T-helper 1 cell treated with Interleukin-12 subunit alpha and Interleukin-12 subunit beta and Interleukin-4 antibody, amounts not matched to agents 30 μg/mL and 1 μg/mL, for 36 hours (primary cell): ENCODE data around the gene CD22.
"Not testable (repeated sequence)": the region's sequence is repeated elsewhere in the genome, so short reads cannot be mapped to it uniquely, and the experiment has no call there.

Source experiments
- H3K27ac Mint-ChIP-seq: one replicate; pipeline ENCODE4 v1.8.0; 2021; ENCODE audit warnings: mild to moderate bottlenecking, mixed read lengths
- H3K27me3 Mint-ChIP-seq: one replicate; pipeline ENCODE4 v1.8.0; 2021; ENCODE audit warnings: low read depth, mixed read lengths
- H3K36me3 Mint-ChIP-seq: one replicate; pipeline ENCODE4 v1.8.0; 2021; ENCODE audit warnings: low read depth, mixed read lengths
- H3K4me1 Mint-ChIP-seq: one replicate; pipeline ENCODE4 v1.8.0; 2021; ENCODE audit warnings: low read depth, mixed read lengths
- H3K4me3 Mint-ChIP-seq: one replicate; pipeline ENCODE4 v1.8.0; 2021; ENCODE audit warnings: mild to moderate bottlenecking, moderate library complexity, mixed read lengths
- H3K9me3 Mint-ChIP-seq: one replicate; pipeline ENCODE4 v1.8.0; 2021; ENCODE audit warnings: mixed read lengths

The CD22 gene

DNA sequence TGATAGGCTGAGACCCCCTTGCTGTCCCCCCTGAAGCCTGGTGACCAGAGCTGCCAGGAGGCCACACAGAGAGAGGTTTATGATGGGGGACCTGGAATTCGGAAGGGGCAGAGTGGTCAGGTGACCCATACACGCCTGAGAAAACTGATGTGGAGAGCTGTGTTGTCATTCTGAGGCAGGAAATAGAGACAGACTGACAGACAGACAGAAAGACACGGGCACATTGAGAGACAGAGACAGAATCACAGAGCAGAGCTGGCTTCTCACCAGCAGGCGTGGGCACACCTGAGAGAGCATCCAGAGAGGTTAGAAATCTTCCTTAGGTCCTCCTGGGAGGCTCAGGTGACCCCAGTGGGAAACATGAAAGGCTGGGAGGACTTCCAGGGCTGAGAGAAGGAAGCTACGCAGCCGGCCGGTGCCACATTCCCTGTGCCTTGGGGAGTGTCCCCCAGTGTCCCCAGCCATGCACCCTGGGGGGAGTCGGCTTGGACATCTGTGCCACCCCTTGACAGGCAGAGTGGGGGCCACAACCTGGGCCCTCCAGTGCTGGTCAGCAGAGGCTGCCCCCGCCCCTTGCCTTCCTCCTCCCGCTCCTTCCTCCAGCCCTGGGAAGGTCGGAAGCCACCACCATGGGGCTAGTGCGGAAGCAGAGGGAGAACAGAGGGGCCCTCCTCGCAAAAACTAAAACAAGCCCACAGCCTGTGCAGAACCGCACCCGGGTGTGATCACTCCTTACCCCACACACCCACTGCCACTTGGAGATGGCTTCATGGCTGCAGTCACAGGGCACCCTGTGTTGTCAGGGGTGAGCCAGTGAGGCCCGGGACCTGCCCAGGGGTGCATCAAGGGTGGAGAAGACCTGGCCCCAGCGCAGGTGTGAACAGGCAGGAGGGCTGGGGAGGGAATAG lies 20.9 kb downstream of the CD22 start:
- Mint-ChIP-seq H3K4me3 (no peak overlapping the region), H3K27me3 (peaks cover 4% of the 10 kb centered on the region), H3K36me3 (no peaks in the 10 kb centered on the region), H3K27ac (no peak overlapping the region), H3K4me1 (peaks cover 39% of the 10 kb centered on the region), H3K9me3 (no peaks in the 10 kb centered on the region)

DNA sequence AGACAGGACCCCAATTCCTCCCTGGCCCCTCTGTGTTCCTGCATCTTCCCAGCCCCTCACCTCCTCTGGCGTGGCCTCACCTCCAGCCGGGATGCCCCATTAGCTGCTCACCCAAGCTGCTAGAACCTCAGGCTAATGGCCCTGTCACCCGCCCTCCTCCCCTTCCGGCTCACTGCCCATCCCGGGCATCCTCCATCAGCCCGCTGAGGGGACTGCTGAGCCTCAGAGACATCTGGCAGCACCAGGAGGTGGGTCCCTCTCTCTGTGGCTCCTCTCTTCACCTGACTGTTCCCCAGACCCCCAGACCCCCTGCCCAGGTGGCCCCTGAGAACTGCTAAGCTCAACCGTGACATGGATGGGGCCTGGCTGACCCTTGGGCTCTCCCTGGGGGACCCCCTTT lies 21.6 kb downstream of the CD22 start:
- H3K4me3 Mint-ChIP-seq: no peak overlapping the region
- H3K4me1 Mint-ChIP-seq: peaks cover 38% of the 10 kb centered on the region
- H3K27ac Mint-ChIP-seq: no peak overlapping the region
- H3K36me3 Mint-ChIP-seq: no peaks in the 10 kb centered on the region
- no peaks in the 10 kb centered on the region for H3K9me3 Mint-ChIP-seq
- peaks cover 3% of the 10 kb centered on the region for H3K27me3 Mint-ChIP-seq

GRCh38 chr19:35351411-35352176 lies 22.6 kb downstream of the CD22 start:
- Mint-ChIP-seq H3K4me1 (peaks cover 30% of the 10 kb centered on the region), H3K27me3 (peaks cover 6% of the 10 kb centered on the region), H3K9me3 (no peaks in the 10 kb centered on the region), H3K36me3 (no peaks in the 10 kb centered on the region), H3K27ac (no peak overlapping the region), H3K4me3 (no peak overlapping the region)

GRCh38 chr19:35352177-35352447 lies 23.1 kb downstream of the CD22 start:
- H3K4me1 Mint-ChIP-seq: peaks cover 25% of the 10 kb centered on the region
- H3K9me3 Mint-ChIP-seq: no peaks in the 10 kb centered on the region
- no peak overlapping the region for H3K27ac Mint-ChIP-seq
- no peak overlapping the region for H3K4me3 Mint-ChIP-seq
- no peaks in the 10 kb centered on the region for H3K36me3 Mint-ChIP-seq
- peaks cover 6% of the 10 kb centered on the region for H3K27me3 Mint-ChIP-seq

- Mint-ChIP-seq H3K27me3 (peaks cover 6% of the 10 kb centered on the region), H3K27ac (no peak overlapping the region), H3K4me1 (peaks cover 21% of the 10 kb centered on the region), H3K36me3 (no peaks in the 10 kb centered on the region), H3K4me3 (no peak overlapping the region), H3K9me3 (no peaks in the 10 kb centered on the region)
These were observed 23.7 kb downstream of the CD22 start for GRCh38 chr19:35352448-35353304.

- peaks cover 22% of the 10 kb centered on the region for H3K4me1 Mint-ChIP-seq
- H3K9me3 Mint-ChIP-seq: no peaks in the 10 kb centered on the region
- peaks cover 6% of the 10 kb centered on the region for H3K27me3 Mint-ChIP-seq
- no peak overlapping the region for H3K4me3 Mint-ChIP-seq
- H3K27ac Mint-ChIP-seq: no peak overlapping the region
- no peaks in the 10 kb centered on the region for H3K36me3 Mint-ChIP-seq
These were observed 24.6 kb downstream of the CD22 start for GRCh38 chr19:35353635-35354034.

- Mint-ChIP-seq H3K4me3 (no peak overlapping the region), H3K4me1 (peaks cover 15% of the 10 kb centered on the region), H3K27me3 (peaks cover 6% of the 10 kb centered on the region), H3K27ac (no peak overlapping the region), H3K9me3 (no peaks in the 10 kb centered on the region), H3K36me3 (no peaks in the 10 kb centered on the region)
These were observed 25.9 kb downstream of the CD22 start for GRCh38 chr19:35354898-35355297.

DNA sequence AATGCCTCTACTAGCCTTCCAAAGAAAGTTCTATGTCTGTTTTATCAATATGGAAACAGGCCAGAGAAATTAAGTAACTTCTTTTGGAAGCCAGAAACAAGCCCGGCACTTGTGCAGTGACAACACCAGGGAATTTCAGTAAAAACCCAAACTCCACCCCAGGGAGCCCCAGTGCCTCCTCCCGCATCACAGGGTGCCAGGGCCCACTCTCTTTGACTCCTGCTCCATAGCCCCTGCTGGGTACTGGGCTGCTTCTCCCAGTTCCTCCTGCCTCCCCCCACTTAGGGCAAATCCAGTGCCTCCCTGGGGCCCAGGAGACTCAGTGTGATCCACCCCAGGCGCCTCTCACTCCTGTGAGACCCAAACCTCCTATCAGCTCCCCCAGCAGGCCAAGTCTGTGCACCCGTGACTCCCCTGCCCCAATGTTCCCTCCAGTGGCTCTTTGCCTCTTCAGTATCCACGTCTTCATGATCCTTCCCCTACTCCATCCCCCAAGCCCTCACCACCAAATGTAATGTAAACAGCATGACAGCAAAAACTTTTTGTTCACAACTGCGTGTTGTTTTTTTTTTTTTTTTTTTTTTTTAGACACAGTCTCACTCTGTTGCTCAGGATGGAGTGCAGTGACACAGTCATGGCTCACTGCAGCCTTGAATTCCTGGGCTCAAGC lies 26.9 kb downstream of the CD22 start:
- Mint-ChIP-seq H3K4me1 (peaks cover 15% of the 10 kb centered on the region), H3K36me3 (no peaks in the 10 kb centered on the region), H3K27ac (no peak overlapping the region), H3K27me3 (peaks cover 6% of the 10 kb centered on the region), H3K4me3 (no peak overlapping the region), H3K9me3 (no peaks in the 10 kb centered on the region)

DNA sequence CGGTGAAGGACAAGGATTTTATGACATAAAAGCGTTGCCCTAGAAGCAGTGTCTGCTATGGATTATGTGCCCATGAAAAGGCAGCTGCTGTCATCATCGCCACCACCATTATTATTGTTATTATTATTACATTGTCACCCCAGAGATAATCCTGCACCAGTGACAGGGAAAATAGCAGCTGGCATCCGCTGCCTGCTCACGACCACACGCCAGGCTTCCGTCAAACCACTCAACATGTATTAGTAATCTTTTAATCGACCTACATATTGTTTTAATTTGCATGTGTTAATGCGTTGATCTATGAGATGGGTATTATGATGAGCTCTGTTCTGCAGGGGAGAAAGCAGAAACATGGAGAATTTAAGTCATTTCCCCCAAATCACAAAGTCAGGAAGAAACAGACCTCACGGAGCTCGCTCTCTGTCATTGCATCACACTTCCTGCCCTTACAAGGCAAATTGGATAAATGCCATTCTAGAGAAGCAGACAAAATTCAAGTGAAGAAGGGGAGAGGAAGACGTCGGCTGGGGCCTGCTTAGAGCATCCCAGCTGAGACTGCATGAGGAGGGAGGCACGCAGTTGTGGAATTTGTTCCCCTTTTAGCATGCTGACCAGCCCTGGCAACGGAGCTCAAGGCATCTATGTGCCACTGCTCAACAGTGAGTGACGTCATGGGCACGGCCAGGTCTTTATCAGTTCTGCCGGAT lies 29.0 kb downstream of the CD22 start, which contains the start of gene FFAR3:
Gene FFAR3 (plus strand): TSS at position 594 of the 707 bp plus-strand sequence. CDS start 431 bp downstream, outside the sequence.
- no peaks in the 10 kb centered on the region for H3K9me3 Mint-ChIP-seq
- peaks cover 16% of the 10 kb centered on the region for H3K27me3 Mint-ChIP-seq
- peaks cover 11% of the 10 kb centered on the region for H3K4me1 Mint-ChIP-seq
- no peak within 1 kb of the TSS for H3K27ac Mint-ChIP-seq
- no peaks in the 10 kb centered on the region for H3K36me3 Mint-ChIP-seq
- peak within 1 kb of the TSS; percentile 11 for H3K4me3 Mint-ChIP-seq

- H3K27ac Mint-ChIP-seq, H3K9me3 Mint-ChIP-seq, H3K36me3 Mint-ChIP-seq, H3K4me3 Mint-ChIP-seq: not testable (repeated sequence)
- Mint-ChIP-seq H3K27me3 (peaks cover 16% of the 10 kb centered on the region), H3K4me1 (peaks cover 11% of the 10 kb centered on the region)
These were observed 29.8 kb downstream of the CD22 start for GRCh38 chr19:35358834-35359233.

DNA sequence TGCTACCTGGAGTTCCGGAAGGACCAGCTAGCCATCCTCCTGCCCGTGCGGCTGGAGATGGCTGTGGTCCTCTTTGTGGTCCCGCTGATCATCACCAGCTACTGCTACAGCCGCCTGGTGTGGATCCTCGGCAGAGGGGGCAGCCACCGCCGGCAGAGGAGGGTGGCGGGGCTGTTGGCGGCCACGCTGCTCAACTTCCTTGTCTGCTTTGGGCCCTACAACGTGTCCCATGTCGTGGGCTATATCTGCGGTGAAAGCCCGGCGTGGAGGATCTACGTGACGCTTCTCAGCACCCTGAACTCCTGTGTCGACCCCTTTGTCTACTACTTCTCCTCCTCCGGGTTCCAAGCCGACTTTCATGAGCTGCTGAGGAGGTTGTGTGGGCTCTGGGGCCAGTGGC lies 30.4 kb downstream of the CD22 start:
- peaks cover 16% of the 10 kb centered on the region for H3K27me3 Mint-ChIP-seq
- H3K36me3 Mint-ChIP-seq, H3K27ac Mint-ChIP-seq, H3K4me3 Mint-ChIP-seq, H3K9me3 Mint-ChIP-seq: not testable (repeated sequence)
- H3K4me1 Mint-ChIP-seq: peaks cover 11% of the 10 kb centered on the region

- not testable (repeated sequence) for H3K9me3 Mint-ChIP-seq, H3K4me3 Mint-ChIP-seq, H3K27ac Mint-ChIP-seq, H3K36me3 Mint-ChIP-seq
- H3K27me3 Mint-ChIP-seq: peaks cover 16% of the 10 kb centered on the region
- H3K4me1 Mint-ChIP-seq: peaks cover 11% of the 10 kb centered on the region
These were observed 31.1 kb downstream of the CD22 start for GRCh38 chr19:35360081-35360480.

DNA sequence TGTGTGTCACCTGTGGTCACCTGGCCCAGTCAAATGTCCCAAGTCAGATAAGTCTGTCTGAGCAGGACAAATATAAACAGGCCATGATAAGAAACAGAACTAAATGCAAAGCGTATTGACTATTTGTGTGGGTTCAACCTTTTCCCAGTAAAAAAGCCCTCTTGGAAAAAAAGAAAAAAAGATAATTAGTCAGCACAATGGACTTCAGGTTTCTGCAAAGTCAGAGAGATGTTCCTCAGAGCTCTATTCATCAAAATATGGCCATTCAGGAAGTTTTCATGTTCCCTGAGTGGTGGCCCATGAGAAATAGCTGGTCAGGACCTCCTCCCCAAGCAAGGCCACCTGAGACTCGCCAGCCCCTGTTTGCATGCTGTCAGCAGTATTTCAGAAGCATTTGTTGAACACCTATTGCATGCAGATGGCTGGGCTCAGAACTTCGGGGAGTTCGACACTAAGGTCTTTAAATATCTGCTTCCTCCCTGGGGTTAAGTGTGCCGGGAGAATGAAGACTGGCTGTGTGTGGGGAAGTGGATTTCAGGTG lies 32.0 kb downstream of the CD22 start:
- H3K9me3 Mint-ChIP-seq: no peaks in the 10 kb centered on the region
- no peak overlapping the region for H3K27ac Mint-ChIP-seq
- H3K4me3 Mint-ChIP-seq: no peak overlapping the region
- peaks cover 11% of the 10 kb centered on the region for H3K4me1 Mint-ChIP-seq
- no peaks in the 10 kb centered on the region for H3K36me3 Mint-ChIP-seq
- H3K27me3 Mint-ChIP-seq: peaks cover 16% of the 10 kb centered on the region
